Measurements from ENCODE around the gene NDC80.
"Not testable (repeated sequence)": the region's sequence is repeated elsewhere in the genome, so short reads cannot be mapped to it uniquely, and the experiment has no call there.

Gene NDC80
- total RNA-seq, result 9.1 to 10.1 reads per million in 2 donors

DNA sequence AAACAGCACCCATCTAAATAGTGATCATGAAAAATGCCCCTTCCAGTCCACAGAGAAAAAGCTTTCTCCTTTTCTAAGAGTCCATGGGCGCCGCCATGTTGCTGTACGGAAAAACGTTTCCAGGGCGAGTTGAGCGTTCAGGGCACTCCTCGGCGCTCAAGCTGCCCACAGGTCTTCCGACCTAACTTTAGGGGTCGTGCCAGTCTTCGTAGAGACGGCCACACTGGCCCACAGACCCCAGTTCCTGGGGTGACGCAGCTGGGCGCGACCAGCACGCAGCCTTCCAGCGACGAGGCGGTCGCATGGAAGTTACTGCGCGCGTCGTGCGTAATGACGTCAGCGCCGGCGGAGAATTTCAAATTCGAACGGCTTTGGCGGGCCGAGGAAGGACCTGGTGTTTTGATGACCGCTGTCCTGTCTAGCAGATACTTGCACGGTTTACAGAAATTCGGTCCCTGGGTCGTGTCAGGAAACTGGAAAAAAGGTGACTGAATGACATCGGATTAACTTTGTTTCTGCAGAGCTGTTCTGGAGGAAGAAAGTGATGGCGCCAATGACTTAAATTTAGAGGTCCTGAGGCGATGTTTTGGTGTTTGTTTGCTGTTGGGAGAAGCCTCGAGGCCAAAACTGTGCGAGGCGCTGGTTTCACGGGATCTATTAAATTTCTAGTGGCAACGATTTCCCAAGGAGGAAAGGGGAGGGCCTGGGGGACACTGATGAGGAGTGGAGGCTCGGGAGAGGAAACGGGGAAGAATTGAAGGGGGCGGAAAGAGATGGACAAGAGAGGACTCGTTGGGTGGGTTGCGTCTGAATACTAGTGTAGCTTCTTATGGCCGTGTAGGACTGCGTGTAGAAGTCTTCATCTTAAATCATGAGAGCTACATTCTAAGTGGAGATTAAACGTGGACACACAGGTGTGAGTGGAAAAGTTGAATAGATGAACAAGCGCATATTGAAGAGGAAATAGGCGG lies at the start of gene NDC80, which contains the start of gene METTL4:
TSS of gene NDC80 (plus strand) at position 358 of the 971 bp plus-strand sequence. CDS start 1,429 bp downstream, outside the sequence.
TSS of gene METTL4 (minus strand) at position 306 of the 971 bp plus-strand sequence. CDS start 4,289 bp downstream, outside the sequence.
- peak; percentile 66 for DNase-seq

DNA sequence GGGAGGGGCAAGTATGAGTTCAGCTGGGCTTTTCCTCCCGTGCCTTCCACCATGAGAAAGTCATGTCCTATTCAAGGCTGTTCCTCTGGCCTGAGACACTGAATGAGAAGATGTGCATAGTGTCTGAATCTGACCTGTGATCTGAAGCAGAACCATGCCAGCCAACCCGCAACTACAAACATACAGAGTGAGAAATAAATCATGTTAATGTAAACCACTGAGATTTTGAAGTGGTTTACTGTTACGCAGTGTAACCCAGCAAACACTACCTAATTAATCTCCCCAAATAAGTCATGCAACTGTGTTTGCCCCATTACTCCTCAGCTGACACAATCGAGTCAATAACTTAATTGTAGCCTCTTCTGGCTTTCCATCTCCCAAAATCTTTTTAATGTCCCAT lies 49.2 kb upstream of the NDC80 start:
- no peak for DNase-seq

DNA sequence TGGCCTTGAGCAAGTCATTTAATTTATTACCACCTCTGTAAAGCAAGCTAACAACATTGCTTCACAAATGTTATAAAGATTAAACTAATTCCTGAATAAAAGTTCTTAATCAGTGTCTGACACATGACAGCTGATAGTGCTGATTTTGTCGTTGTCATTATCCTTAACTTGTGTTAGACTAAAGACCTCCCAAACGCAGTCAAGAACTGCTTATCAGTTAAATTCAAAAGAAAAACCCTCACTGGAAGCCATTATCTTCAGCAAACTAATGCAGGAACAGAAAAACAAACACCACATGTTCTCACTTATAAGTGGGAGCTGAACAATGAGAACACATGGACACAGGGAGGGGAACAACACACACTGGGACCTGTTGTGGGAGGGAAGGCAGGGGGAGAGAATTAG lies 46.6 kb upstream of the NDC80 start:
- not testable (repeated sequence) for DNase-seq

GRCh38 chr18:2526329-2526728 lies 45.0 kb upstream of the NDC80 start:
- DNase-seq, result no peak

GRCh38 chr18:2529154-2529553 lies 42.2 kb upstream of the NDC80 start:
- DNase-seq, result no peak

DNA sequence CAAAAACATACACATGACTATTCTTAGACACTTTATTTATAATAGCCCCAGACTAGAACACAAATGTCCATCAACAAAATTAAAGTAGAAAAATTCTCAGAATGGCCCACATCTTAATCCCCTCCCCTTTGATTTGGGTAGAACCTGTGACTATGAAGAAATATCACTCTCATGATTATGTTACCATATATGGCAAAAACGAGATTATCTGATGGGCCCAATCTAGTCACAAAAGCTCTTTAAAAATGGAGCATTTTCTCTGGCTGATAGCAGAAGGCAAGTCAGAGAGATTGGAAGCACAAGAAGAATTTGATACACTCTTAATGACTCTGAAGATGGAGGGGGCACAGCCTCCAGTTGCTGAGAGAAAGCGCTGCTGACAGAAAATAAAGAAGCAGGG lies 39.6 kb upstream of the NDC80 start:
- no peak for DNase-seq

- DNase-seq, result no peak
Observed at GRCh38 chr18:2532797-2533196, 38.6 kb upstream of the NDC80 start.

- DNase-seq, result no peak
Observed at GRCh38 chr18:2534906-2535305, 36.5 kb upstream of the NDC80 start.

DNA sequence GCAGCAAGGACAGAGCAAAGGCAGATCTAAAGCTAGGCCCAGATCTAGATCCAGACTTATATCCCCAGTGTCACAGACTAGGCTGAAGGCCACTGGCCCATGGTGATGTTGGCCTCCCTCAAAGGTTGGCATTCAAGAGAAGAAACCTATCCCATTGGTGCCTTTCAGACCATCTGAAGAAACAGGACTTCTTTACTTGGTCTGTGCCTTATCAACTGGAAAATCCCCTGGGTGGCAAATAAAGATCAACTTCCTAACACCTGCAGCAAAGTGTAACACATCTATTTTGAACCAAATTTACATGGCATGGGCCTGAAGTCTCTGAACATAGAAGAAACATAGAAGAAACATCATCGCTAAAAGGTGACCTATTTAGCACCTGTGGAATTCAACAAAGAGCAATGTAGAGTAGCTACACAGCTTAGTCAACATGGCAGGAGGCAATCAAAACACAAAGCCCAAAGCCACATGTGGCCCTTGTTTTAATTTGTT lies 35.9 kb upstream of the NDC80 start:
- DNase-seq, result no peak

GRCh38 chr18:2536063-2536462 lies 35.3 kb upstream of the NDC80 start:
- no peak for DNase-seq

DNA sequence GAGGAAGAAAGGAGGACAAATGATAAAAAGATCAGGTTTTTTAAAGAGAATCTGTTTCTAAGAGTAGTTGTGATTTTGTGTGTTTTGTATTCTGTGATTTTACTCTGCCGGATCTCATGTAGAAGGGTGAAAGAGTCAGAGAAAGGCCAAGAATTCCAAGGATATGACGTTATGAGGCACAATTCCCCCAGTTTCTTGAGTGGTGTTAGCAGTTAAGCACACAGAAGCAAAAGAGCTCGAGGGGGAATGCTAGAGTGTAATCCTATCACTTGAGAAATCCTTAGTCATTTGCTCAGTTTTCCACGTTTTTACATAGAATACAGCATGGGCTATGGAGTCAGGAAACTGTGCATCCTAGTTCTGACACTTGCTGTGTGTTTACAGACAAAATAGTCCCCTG lies 34.9 kb upstream of the NDC80 start:
- no peak for DNase-seq

DNA sequence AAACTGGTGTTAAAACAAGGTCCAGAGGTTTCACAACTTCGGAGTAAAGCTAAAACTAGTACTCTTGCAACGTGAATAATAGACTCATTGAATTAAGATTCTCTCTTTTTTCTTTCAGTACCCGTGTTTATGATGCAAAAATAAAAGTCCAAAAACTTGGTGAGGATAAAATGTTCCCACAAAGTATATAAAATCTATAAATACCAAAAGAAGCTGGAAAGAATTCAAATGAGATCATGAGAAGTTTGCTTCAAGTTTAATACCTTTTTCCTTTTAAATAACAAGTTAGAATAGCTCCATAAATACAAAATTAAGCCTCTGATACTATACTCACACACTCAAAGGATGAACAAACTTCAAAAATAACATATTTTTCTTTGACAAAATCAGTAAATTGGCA lies 34.1 kb upstream of the NDC80 start:
- no peak for DNase-seq

GRCh38 chr18:2538236-2538635 lies 33.1 kb upstream of the NDC80 start:
- DNase-seq, result no peak

- DNase-seq, result no peak
Observed at GRCh38 chr18:2538844-2539243, 32.5 kb upstream of the NDC80 start.

GRCh38 chr18:2540575-2540974 lies 30.8 kb upstream of the NDC80 start:
- DNase-seq, result no peak

- not testable (repeated sequence) for DNase-seq
Observed at GRCh38 chr18:2541925-2542563, 29.3 kb upstream of the NDC80 start.

DNA sequence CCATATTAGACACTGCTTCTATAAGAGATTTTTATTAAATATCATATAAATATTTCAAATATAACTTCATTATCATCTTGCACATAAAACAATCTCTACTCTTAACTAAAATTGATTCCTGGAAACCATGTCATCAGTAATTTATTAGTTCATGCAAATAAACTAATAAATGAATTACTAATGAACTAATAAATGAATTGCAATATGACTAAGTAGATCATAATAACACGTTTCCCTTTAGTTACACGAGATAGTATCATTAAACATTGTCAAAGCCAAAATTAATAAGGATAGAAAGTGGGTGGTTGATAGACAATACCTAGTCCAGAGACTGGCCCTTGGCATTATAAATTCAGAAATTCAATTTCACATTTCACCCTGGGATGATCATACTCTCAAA lies 26.2 kb upstream of the NDC80 start:
- DNase-seq, result no peak

GRCh38 chr18:2547477-2548087 lies 23.8 kb upstream of the NDC80 start:
- DNase-seq, result no peak

DNA sequence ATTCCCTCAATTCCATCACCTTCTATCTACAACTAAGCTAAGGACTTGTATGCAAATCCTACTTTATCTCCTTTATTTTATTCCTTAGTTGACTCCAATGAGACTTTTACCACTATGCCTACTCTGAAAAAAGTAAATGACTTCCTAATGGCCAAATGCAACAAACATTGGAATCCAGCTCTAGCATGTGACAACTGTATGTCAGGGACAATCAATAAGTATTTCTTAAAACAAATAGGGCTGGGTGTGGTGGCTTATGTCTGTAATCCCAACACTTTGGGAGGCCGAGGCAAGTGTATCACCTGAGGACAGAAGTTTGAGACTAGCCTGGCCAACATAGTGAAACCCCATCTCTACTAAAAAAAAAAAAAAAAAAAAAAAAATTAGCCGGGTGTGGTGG lies 21.9 kb upstream of the NDC80 start:
- no peak for DNase-seq

- DNase-seq, result no peak
Observed at GRCh38 chr18:2551425-2551824, 19.9 kb upstream of the NDC80 start.

- DNase-seq, result no peak
Observed at GRCh38 chr18:2554696-2555095, 16.7 kb upstream of the NDC80 start.

DNA sequence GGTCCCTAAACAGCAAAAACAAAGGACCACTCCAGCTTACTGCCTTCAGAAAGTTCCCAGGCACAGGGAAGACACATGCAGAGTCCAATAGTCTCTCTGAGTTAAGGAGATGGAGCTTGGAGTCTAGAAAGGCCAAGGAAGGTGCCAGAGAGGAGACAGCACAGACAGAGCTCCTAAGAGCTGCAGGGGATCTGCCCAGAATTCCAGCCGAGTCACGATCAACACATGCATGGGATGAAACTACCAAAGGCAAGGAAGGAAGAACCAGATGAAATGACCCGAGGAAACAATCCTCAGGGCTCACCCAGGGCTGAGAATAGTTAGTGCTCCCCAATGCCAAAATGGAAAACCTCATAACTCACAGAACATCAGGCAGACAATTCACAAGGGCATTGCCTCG lies 15.5 kb upstream of the NDC80 start:
- no peak for DNase-seq

DNA sequence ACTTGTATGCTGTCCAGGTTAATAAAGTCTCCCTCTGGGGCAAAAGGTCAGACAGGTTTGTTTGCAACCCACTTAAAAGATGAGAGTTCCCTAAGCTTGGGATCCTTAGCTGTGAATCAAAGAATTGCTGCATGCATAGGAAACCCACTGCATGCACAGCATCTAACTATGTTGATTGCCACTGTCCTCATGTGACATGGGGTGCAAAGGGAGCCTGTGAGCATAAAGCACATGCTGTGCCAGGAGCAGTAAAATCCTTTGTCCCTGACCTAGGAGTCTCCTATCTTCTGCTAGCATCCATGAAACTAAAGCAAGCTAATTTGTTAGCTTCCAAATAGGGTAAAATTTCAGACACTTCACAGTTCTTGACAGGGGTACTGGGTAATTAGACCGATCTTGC lies 13.8 kb upstream of the NDC80 start:
- no peak for DNase-seq

All from activated gamma-delta T cell (primary cell).